Left lung (tissue), 10 donors: ENCODE data around the gene TTC33. TPM values are rescaled to one million over a fixed set of nuclear protein-coding genes. Genes with fewer than 3 reads are reported as not detected.

ENCODE experiments used
- ATAC-seq: fragments of 200-7000 bp; cut with Tn5 transposase; one replicate; pipeline ENCODE4 v1.9.1; 2020; ENCODE audit warnings: moderate library complexity
- DNase-seq, 4 donors: peaks; one replicate each; pipeline ENCODE4 v3.0.0-alpha.2; 2013 to 2020
- H3K27ac ChIP-seq, 2 donors: fragments of 200-600 bp; sonication (generic) in 1 of 2; one replicate each; pipeline versions ENCODE4 v1.5.0 to v1.8.0; 2020 to 2021
- H3K27me3 ChIP-seq, 2 donors: fragments of 200-600 bp; sonication (generic) in 1 of 2; one replicate each; pipeline versions ENCODE4 v1.5.0 to v1.8.0; 2020 to 2021
- H3K36me3 ChIP-seq, 2 donors: fragments of 200-600 bp; sonication (generic) in 1 of 2; one replicate each; pipeline versions ENCODE4 v1.5.0 to v1.8.0; 2020 to 2021
- H3K4me1 ChIP-seq, 2 donors: fragments of 200-600 bp; one replicate each; pipeline ENCODE4 v1.8.0; 2021
- H3K4me3 ChIP-seq, 2 donors: fragments of 200-600 bp; sonication (generic) in 1 of 2; one replicate each; pipeline versions ENCODE4 v1.5.0 to v1.8.0; 2020 to 2021; ENCODE audit warnings: mild to moderate bottlenecking in 1 of 2
- H3K9me3 ChIP-seq, 2 donors: fragments of 200-600 bp; sonication (generic) in 1 of 2; one replicate each; pipeline versions ENCODE4 v1.5.0 to v1.8.0; 2020 to 2021
- CTCF ChIP-seq, 2 donors: fragments of 200-600 bp; sonication (generic) in 1 of 2; IDR thresholded peaks; one replicate each; pipeline versions ENCODE4 v1.5.0 to v1.8.0; 2021; ENCODE audit warnings: antibody characterized with exemption in 2 of 2
- intact Hi-C, 2 donors: fragments of 100-400 bp; cut with DNase I; formaldehyde crosslinking; loops; one replicate each; pipeline versions ENCODE4 v1.11.2 to v1.14.2; 2022
- polyA plus RNA-seq, 6 donors: library from polyadenylated mRNA; unstranded; fragments of 120-200 nt; gene quantifications; one replicate each; pipeline ENCODE4 v1.2.1, GENCODE V29; 2013; ENCODE audit not compliant: insufficient read length in 6 of 6
- total RNA-seq, 2 donors: library from RNA; stranded (reverse); fragmentation: NEBNext Ultra II Directional; extraction: Animal tissue kit (Norgen Biotek cat#: 25700); gene quantifications; one replicate each; pipeline ENCODE4 v1.2.1, GENCODE V29; 2021
- donor health status: DM: no; HTN: yes; CAD: no.
- donor health status: DM: no; HTN: no; CAD: no.

Gene TTC33
- total and polyA plus RNA-seq, 8 donors = 11.1 to 41.0 (median 33.0) TPM

- peaks cover 13 to 62% of the 10 kb centered on the region in 2 donors for H3K4me1 ChIP-seq
- no peak for TF ChIP-seq CTCF (IDR thresholded peaks at IDR 0.05)
- intact Hi-C loops = no loop called here
- ATAC-seq (peak; percentile 36), DNase-seq (peak in 2 of 4 donors; percentile 50 to 80)
- H3K27me3 ChIP-seq = peaks cover 8 to 33% of the 10 kb centered on the region in 2 donors
- peaks cover 0 to 10% of the 10 kb centered on the region in 2 donors for H3K36me3 ChIP-seq
- peak within 1 kb of the TSS; percentile 88 to 92 for H3K27ac ChIP-seq
- peak within 1 kb of the TSS; percentile 61 to 78 for H3K4me3 ChIP-seq
- no peaks in the 10 kb centered on the region for H3K9me3 ChIP-seq
These were observed 75.7 kb downstream of the TTC33 start, which contains the start of gene PTGER4 for GRCh38 chr5:40679913-40680681. PTGER4 (plus strand) TSS chr5:40679915; CDS start chr5:40680994, 1,079 bp downstream.

- Histone ChIP-seq H3K27ac (peak overlapping the region; percentile 88 to 92), H3K9me3 (no peaks in the 10 kb centered on the region), H3K27me3 (peaks cover 8 to 33% of the 10 kb centered on the region in 2 donors), H3K36me3 (peaks cover 0 to 10% of the 10 kb centered on the region in 2 donors), H3K4me3 (peak overlapping the region; percentile 61 to 78), H3K4me1 (peaks cover 13 to 55% of the 10 kb centered on the region in 2 donors)
- ATAC-seq (peak; percentile 97), DNase-seq (peak; percentile 80 to 99 (median 94))
- intact Hi-C loops = no loop called here
- TF ChIP-seq CTCF (IDR thresholded peaks at IDR 0.05) = no peak
These were observed 76.4 kb downstream of the TTC33 start for GRCh38 chr5:40679148-40679912.

- intact Hi-C loops = no loop called here
These were observed 77.2 kb downstream of the TTC33 start for GRCh38 chr5:40678460-40679147.

GRCh38 chr5:40678026-40678425 lies 77.7 kb downstream of the TTC33 start:
- intact Hi-C loops = no loop called here
- Histone ChIP-seq H3K27ac (peak overlapping the region; percentile 88 to 92), H3K36me3 (peaks cover 0 to 10% of the 10 kb centered on the region in 2 donors), H3K4me3 (peak overlapping the region; percentile 0 to 78), H3K9me3 (no peaks in the 10 kb centered on the region), H3K4me1 (peaks cover 13 to 44% of the 10 kb centered on the region in 2 donors), H3K27me3 (peaks cover 8 to 33% of the 10 kb centered on the region in 2 donors)
- TF ChIP-seq CTCF (IDR thresholded peaks at IDR 0.05) = no peak
- DNase-seq = no peak
- no peak for ATAC-seq

More at GRCh38 chr5:40678460-40679147, 77.2 kb downstream of the TTC33 start:
- H3K27ac ChIP-seq = peak overlapping the region; percentile 88 to 92
- no peaks in the 10 kb centered on the region for H3K9me3 ChIP-seq
- no peak for ATAC-seq
- H3K27me3 ChIP-seq = peaks cover 8 to 33% of the 10 kb centered on the region in 2 donors
- peaks cover 0 to 10% of the 10 kb centered on the region in 2 donors for H3K36me3 ChIP-seq
- peak overlapping the region; percentile 61 to 78 for H3K4me3 ChIP-seq
- H3K4me1 ChIP-seq = peaks cover 13 to 49% of the 10 kb centered on the region in 2 donors
- no peak for DNase-seq
- TF ChIP-seq CTCF (IDR thresholded peaks at IDR 0.05) = no peak
